Chondrocyte (in vitro differentiated cells): ENCODE measurements around the gene RUNX1. TPM values are rescaled to one million over a fixed set of nuclear protein-coding genes. Genes with fewer than 3 reads are reported as not detected.
A peak's percentile ranks its signal among the peaks of the same experiment; 100 is the strongest.

ENCODE experiments used
- DNase-seq: peaks from one replicate; pipeline ENCODE4 v3.0.0; 2021; ENCODE audit warnings: mixed read lengths, low spot score
- H3K27ac Mint-ChIP-seq: one replicate; pipeline ENCODE4 v1.8.0; 2021; ENCODE audit warnings: mild to moderate bottlenecking, moderate library complexity, mixed read lengths; ENCODE audit not compliant: unreplicated experiment
- H3K27me3 Mint-ChIP-seq: 2 replicates; pipeline ENCODE4 v1.8.0; 2021; ENCODE audit warnings: low read depth, mixed read lengths
- H3K36me3 Mint-ChIP-seq: 2 replicates; pipeline ENCODE4 v1.8.0; 2021; ENCODE audit warnings: low read depth, mixed read lengths
- H3K4me1 Mint-ChIP-seq: 2 replicates; pipeline ENCODE4 v1.8.0; 2021; ENCODE audit warnings: low read depth, mild to moderate bottlenecking, mixed read lengths
- H3K4me3 Mint-ChIP-seq: one replicate; pipeline ENCODE4 v1.8.0; 2021; ENCODE audit warnings: mild to moderate bottlenecking, moderate library complexity, mixed read lengths; ENCODE audit not compliant: unreplicated experiment
- H3K9me3 Mint-ChIP-seq: 2 replicates; pipeline ENCODE4 v1.8.0; 2021; ENCODE audit warnings: low read depth, mixed read lengths
- total RNA-seq: library from RNA; stranded (reverse); gene quantifications from 3 replicates; pipeline ENCODE4 v1.2.1, GENCODE V29; 2021
- TF ChIP-seq, protein P1 (sequence below): fragments of 200-600 bp; sonication (generic); IDR thresholded peaks from 2 replicates; pipeline ENCODE4 v1.5.0; 2021; ENCODE audit warnings: antibody characterized with exemption, mild to moderate bottlenecking, moderate library complexity

Gene RUNX1
- total RNA-seq, 1 donor from 2014 or later = 37.9 TPM

DNA sequence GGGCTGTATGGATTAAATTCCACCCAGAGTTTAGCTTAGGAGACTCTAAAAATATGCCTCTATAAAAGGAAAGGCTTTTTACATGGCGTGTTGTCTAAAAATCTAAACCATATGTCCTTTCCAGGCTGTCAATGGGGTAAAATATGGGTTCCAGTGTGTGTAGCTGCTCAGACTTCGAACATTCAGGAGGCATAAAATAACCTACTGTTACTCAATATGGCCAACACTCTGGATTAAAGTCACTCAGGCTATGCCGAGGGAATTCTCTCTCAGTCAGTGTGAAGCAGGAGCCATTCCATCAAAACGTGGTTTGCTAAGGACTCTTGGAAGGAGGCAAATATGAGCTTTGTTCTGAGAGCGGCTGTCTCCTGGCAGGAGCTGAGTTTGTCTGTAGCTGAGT, 135.3 kb downstream of the RUNX1 start:
- H3K4me1 Mint-ChIP-seq = peaks cover 18% of the 10 kb centered on the region
- peaks cover 3% of the 10 kb centered on the region for H3K36me3 Mint-ChIP-seq
- H3K27me3 Mint-ChIP-seq = no peaks in the 10 kb centered on the region
- DNase-seq = no peak
- no peak overlapping the region for H3K4me3 Mint-ChIP-seq
- no peak overlapping the region for H3K27ac Mint-ChIP-seq
- H3K9me3 Mint-ChIP-seq = no peaks in the 10 kb centered on the region
- TF ChIP-seq, protein P1, sequence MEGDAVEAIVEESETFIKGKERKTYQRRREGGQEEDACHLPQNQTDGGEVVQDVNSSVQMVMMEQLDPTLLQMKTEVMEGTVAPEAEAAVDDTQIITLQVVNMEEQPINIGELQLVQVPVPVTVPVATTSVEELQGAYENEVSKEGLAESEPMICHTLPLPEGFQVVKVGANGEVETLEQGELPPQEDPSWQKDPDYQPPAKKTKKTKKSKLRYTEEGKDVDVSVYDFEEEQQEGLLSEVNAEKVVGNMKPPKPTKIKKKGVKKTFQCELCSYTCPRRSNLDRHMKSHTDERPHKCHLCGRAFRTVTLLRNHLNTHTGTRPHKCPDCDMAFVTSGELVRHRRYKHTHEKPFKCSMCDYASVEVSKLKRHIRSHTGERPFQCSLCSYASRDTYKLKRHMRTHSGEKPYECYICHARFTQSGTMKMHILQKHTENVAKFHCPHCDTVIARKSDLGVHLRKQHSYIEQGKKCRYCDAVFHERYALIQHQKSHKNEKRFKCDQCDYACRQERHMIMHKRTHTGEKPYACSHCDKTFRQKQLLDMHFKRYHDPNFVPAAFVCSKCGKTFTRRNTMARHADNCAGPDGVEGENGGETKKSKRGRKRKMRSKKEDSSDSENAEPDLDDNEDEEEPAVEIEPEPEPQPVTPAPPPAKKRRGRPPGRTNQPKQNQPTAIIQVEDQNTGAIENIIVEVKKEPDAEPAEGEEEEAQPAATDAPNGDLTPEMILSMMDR = no peak

DNA sequence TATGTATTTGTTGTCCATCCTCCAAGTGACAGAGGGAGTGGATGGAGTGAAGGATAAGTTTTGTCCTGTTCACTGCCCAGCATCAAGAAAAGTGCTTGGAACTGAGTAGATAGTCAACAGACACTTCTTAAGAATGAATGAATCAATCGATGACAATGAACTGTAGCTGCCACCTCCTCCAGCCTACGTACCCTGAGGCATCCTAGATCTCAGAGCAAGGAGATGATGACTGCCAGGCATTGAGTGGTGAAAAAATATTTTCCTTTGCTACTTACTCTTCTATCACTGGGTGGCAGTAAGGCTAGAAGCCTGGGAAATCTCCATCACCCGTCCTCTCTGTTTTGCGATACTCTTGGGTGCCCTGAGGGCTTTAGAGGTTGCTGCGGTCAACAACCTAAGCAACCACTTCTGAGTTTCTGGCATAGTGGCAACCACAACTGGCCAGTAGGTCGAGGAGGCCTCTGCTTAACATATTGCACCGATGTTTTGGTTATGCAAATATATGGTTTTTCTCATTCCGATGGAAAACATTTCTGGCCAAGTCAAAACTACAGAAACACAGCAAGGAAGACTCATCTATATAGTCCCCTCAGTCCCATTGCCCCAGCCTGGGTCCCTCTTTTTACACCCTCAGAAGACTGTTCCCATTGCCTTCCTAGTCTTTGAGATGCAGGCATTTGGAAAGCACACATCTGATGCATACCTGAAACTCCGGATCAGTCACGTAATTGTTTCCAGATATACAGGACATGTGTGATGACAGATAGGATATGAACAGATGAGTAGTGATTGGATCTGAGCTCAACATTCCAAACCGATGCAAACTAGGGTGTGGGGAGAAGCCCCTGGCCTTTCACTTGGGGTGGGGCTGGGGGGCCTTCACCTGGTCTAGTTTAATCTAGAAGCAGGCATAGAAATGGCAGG, 136.8 kb downstream of the RUNX1 start:
- TF ChIP-seq, protein P1 = peak; percentile 71
- Mint-ChIP-seq H3K27ac (no peak overlapping the region), H3K4me1 (peaks cover 18% of the 10 kb centered on the region), H3K4me3 (no peak overlapping the region), H3K36me3 (peaks cover 3% of the 10 kb centered on the region), H3K27me3 (no peaks in the 10 kb centered on the region), H3K9me3 (no peaks in the 10 kb centered on the region)
- no peak for DNase-seq

DNA sequence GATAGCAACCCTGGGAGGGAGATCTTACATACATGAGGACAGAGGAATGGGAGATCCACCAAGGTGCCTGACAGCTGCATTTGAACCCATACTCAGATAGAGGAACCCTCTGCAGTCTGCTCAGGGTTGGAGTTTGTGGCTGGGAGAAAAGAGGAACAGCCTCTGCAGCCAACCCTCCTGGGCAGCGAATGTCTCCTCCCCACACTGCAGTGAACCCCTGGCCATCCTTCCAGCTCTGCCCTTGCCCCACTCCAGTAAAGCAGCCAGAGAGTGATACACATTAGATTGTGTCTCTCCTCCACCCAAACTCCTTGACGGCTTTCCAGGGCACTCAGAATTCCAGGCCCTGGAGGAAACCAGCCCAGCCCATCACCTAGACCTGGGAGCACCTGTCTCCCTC, 137.7 kb downstream of the RUNX1 start:
- H3K4me1 Mint-ChIP-seq = peaks cover 16% of the 10 kb centered on the region
- peaks cover 3% of the 10 kb centered on the region for H3K36me3 Mint-ChIP-seq
- no peak overlapping the region for H3K4me3 Mint-ChIP-seq
- H3K27me3 Mint-ChIP-seq = no peaks in the 10 kb centered on the region
- no peak for DNase-seq
- TF ChIP-seq, protein P1 = no peak
- no peak overlapping the region for H3K27ac Mint-ChIP-seq
- H3K9me3 Mint-ChIP-seq = no peaks in the 10 kb centered on the region

DNA sequence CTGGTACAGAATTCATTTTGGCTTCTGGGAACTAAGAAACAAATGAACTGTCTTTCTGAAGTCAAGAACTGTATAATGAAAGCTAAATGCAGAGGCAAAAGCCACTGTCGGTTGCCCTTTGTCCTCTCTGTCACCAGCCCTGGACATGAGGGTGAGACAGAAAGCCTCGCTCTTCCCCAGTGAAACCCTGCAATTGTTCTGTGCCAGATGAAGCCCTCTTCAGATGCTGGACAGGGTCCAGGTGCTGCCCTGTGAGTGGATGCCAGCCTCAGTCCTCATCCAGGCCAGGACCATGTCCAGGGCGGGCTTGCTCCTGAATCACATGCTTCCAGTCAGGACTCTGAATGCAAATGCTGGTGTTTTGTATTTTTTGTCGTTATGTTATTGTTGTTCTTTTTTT, 138.7 kb downstream of the RUNX1 start:
- Mint-ChIP-seq H3K9me3 (no peaks in the 10 kb centered on the region), H3K36me3 (peaks cover 3% of the 10 kb centered on the region), H3K27me3 (no peaks in the 10 kb centered on the region), H3K4me3 (no peak overlapping the region), H3K4me1 (peaks cover 6% of the 10 kb centered on the region), H3K27ac (no peak overlapping the region)
- TF ChIP-seq, protein P1 = no peak
- no peak for DNase-seq

DNA sequence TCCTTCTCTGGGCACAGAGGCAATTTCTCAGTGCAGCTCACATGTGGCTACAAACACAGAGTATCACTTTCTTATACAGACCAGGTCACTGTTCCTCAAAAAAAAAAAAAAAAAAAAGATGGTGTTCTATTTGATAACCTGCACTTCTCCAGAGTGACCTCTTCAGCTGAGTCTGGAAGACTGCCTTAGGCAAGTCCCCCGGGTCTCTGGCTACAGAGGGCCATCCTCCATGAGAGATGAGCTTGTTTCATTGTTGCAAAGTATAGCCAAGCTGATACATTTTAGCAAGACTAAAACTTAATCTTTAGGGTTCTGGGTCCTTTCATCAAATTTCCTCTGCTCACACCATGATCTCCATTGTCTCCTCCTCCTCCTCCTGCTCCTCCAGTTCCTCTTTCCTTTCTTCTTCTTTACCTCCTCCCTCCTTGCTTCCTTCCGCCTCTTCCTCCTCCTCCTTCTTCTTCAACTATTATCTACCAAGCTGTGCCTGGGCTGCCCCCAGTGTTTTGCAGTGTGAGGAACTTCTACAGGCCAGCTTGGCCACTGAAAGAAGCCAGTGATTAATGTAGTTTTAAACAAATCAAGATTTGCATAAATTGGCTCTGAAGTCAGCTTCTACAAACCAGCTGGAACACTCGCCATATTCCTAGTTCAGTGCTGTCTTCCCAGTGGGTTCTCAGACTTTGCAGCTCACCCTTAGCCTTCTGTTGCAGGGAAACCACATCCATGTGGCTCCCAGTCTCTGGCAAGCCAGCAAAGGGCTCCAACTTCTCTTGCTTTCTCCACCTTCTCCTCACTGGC, 139.4 kb downstream of the RUNX1 start:
- Mint-ChIP-seq H3K27me3 (no peaks in the 10 kb centered on the region), H3K9me3 (no peaks in the 10 kb centered on the region), H3K4me1 (no peaks in the 10 kb centered on the region), H3K27ac (no peak overlapping the region), H3K36me3 (peaks cover 3% of the 10 kb centered on the region), H3K4me3 (no peak overlapping the region)
- no peak for DNase-seq
- TF ChIP-seq, protein P1 = no peak
